RWPE1 (cell line): Measurements from ENCODE around the gene DROSHA.

Experiments
- CTCF ChIA-PET: fragments of 350-600 bp; sonication (Branson Sonifier 250); formaldehyde crosslinking; extraction: SDS; loops from one replicate; lab custom pipeline; 2021; lab: Yijun Ruan, JAX
- POLR2A ChIA-PET: fragments of 400-600 bp; formaldehyde crosslinking; extraction: SDS; loops from one replicate; lab custom pipeline; 2020; ENCODE audit warnings: antibody characterized with exemption; ENCODE audit not compliant: low non-redundant PET; lab: Yijun Ruan, JAX
- DNase-seq: peaks from one replicate; pipeline ENCODE4 v3.0.0; 2012; ENCODE audit warnings: low spot score
- H3K27ac ChIP-seq: fragments of 450-650 bp; 2 replicates; pipeline ENCODE4 v1.5.1; 2017
- CTCF ChIP-seq: fragments of 450-650 bp; conservative IDR thresholded peaks from 2 replicates; pipeline ENCODE4 v1.5.1; 2017; ENCODE audit warnings: low read depth, mild to moderate bottlenecking

Gene DROSHA

GRCh38 chr5:31531888-31532547, at the start of gene DROSHA, which contains the start of gene C5orf22:
TSS of gene DROSHA (minus strand) at chr5:31532093. CDS start at chr5:31529059, 3,034 bp downstream.
TSS of gene C5orf22 (plus strand) at chr5:31532301. CDS start at chr5:31532393, 92 bp downstream.
- no peak for TF ChIP-seq CTCF
- peak within 1 kb of the TSS; percentile 80 for H3K27ac ChIP-seq
- CTCF ChIA-PET, result interaction anchor here (0.6 kb wide), 1 partner anchor 367 kb away, joined by 5 read pairs; no protein-coding TSS in a partner anchor
- DNase-seq, result peak; percentile 98
- POLR2A ChIA-PET, result no interaction called here

GRCh38 chr5:31579558-31579957, 47.7 kb upstream of the DROSHA start:
- ChIA-PET POLR2A (no interaction called here), CTCF (no interaction called here)
- no peak for TF ChIP-seq CTCF
- DNase-seq, result no peak
- no peak overlapping the region for H3K27ac ChIP-seq

GRCh38 chr5:31577438-31577837, 45.5 kb upstream of the DROSHA start:
- DNase-seq, result no peak
- CTCF ChIA-PET, result no interaction called here
- no peak for TF ChIP-seq CTCF
- no peak overlapping the region for H3K27ac ChIP-seq
- POLR2A ChIA-PET, result no interaction called here

- DNase-seq, result no peak
- ChIA-PET POLR2A (no interaction called here), CTCF (interaction anchor here (1.0 kb wide), 1 partner anchor 234 kb away, joined by 3 read pairs; no protein-coding TSS in a partner anchor)
- no peak for TF ChIP-seq CTCF
- H3K27ac ChIP-seq, result no peak overlapping the region
Measured at GRCh38 chr5:31574772-31575171, 42.9 kb upstream of the DROSHA start.

- ChIA-PET POLR2A (no interaction called here), CTCF (no interaction called here)
- DNase-seq, result no peak
- no peak overlapping the region for H3K27ac ChIP-seq
- TF ChIP-seq CTCF, result no peak
Measured at GRCh38 chr5:31573494-31574142, 41.7 kb upstream of the DROSHA start.

GRCh38 chr5:31569068-31569467, 37.2 kb upstream of the DROSHA start:
- CTCF ChIA-PET, result no interaction called here
- DNase-seq, result no peak
- no peak for TF ChIP-seq CTCF
- no peak overlapping the region for H3K27ac ChIP-seq
- POLR2A ChIA-PET, result no interaction called here
